OCI-LY7 (cell line): ENCODE data around the gene MOB3B. TPM values are rescaled to one million over a fixed set of nuclear protein-coding genes. Genes with fewer than 3 reads are reported as not detected.

Source experiments
- BruUV-seq: library from RNA; stranded (reverse); fragments of 400-500 nt; replicated peaks from 2 replicates; lab custom pipeline; 2021; lab: Mats Ljungman, UMichigan
- CTCF ChIA-PET: fragments of 300-600 bp; sonication (Branson Sonifier 250); formaldehyde crosslinking; loops from one replicate; lab custom pipeline; 2022; ENCODE audit warnings: antibody characterized with exemption; ENCODE audit not compliant: unreplicated experiment; lab: Charles Lee
- POLR2A ChIA-PET: fragments of 300-600 bp; sonication (Branson Sonifier 250); formaldehyde crosslinking; loops from one replicate; lab custom pipeline; 2022; ENCODE audit warnings: antibody characterized with exemption; lab: Charles Lee
- DNase-seq: peaks from one replicate; pipeline ENCODE4 v3.0.0-alpha.2; 2015; ENCODE audit warnings: low spot score
- H2AFZ ChIP-seq: fragments of 200-600 bp; sonication (generic), shearing (Covaris generic); 2 replicates; pipeline ENCODE4 v1.6.1; 2014; ENCODE audit warnings: mild to moderate bottlenecking, antibody characterized with exemption, low read length, moderate library complexity
- H3K27ac ChIP-seq: fragments of 200-600 bp; sonication (generic); 2 replicates; pipeline ENCODE4 v1.5.1; 2014; ENCODE audit warnings: mixed run types, low read depth, mild to moderate bottlenecking, moderate library complexity, low read length, inconsistent platforms; ENCODE audit not compliant: poor library complexity, severe bottlenecking
- H3K36me3 ChIP-seq: fragments of 200-600 bp; sonication (generic); 2 replicates; pipeline ENCODE4 v1.6.1; 2014; ENCODE audit warnings: mild to moderate bottlenecking, antibody characterized with exemption, low read length, moderate library complexity, mixed read lengths; ENCODE audit not compliant: insufficient read depth
- H3K4me1 ChIP-seq: fragments of 200-600 bp; sonication (generic); 2 replicates; pipeline ENCODE4 v1.5.1; 2014; ENCODE audit warnings: mild to moderate bottlenecking, low read length; ENCODE audit not compliant: insufficient read depth, poor library complexity, severe bottlenecking
- H3K4me2 ChIP-seq: fragments of 200-600 bp; sonication (generic); 2 replicates; pipeline ENCODE4 v1.6.1; 2014; ENCODE audit warnings: mild to moderate bottlenecking, low read length
- H3K4me3 ChIP-seq: fragments of 200-600 bp; sonication (generic); 2 replicates; pipeline ENCODE4 v1.5.1; 2014; ENCODE audit warnings: mild to moderate bottlenecking, low read depth, low read length; ENCODE audit not compliant: poor library complexity, severe bottlenecking
- H3K79me2 ChIP-seq: fragments of 200-600 bp; sonication (generic); 2 replicates; pipeline ENCODE4 v1.6.1; 2016; ENCODE audit warnings: low read depth, mild to moderate bottlenecking, low read length, moderate library complexity, mixed read lengths; ENCODE audit not compliant: insufficient read depth
- H3K9me2 ChIP-seq: fragments of 200-600 bp; sonication (generic); 2 replicates; pipeline ENCODE4 v1.6.1; 2016; ENCODE audit warnings: mild to moderate bottlenecking, low read length, mixed read lengths; ENCODE audit not compliant: insufficient read depth
- H3K9me3 ChIP-seq: fragments of 200-600 bp; sonication (generic); 2 replicates; pipeline ENCODE4 v1.6.1; 2014; ENCODE audit warnings: mild to moderate bottlenecking, mixed run types, low read length, mixed read lengths
- H4K20me1 ChIP-seq: fragments of 200-600 bp; sonication (generic); 2 replicates; pipeline ENCODE4 v1.6.1; 2014; ENCODE audit warnings: mild to moderate bottlenecking, antibody characterized with exemption, low read length, moderate library complexity, mixed read lengths; ENCODE audit not compliant: insufficient read depth
- CTCF ChIP-seq: fragments of 200-600 bp; sonication (generic); conservative IDR thresholded peaks from 2 replicates; pipeline ENCODE4 v1.5.1; 2014; ENCODE audit warnings: mild to moderate bottlenecking, antibody characterized with exemption, low read length, moderate library complexity, mixed read lengths
- EZH2phosphoT487 ChIP-seq: fragments of 200-600 bp; sonication (generic); IDR thresholded peaks from 2 replicates; pipeline ENCODE4 v1.6.1; 2018; ENCODE audit warnings: low read depth, borderline replicate concordance, mild to moderate bottlenecking, mixed run types, antibody characterized with exemption, low read length, moderate library complexity, mixed read lengths
- intact Hi-C: fragments of 100-400 bp; cut with micrococcal nuclease; formaldehyde crosslinking; loops from one replicate; pipeline ENCODE4 v1.10.0; 2022; ENCODE audit not compliant: unreplicated experiment
- total RNA-seq, 2 experiments: library from RNA; depleted of rRNA in 1 of 2; stranded (reverse); fragments of >200 nt in 1 of 2; shearing (Covaris generic) in 1 of 2; gene quantifications; 2 replicates each; pipeline ENCODE4 v1.2.3, GENCODE V29; 2014 to 2022

The MOB3B gene
- total RNA-seq, 2 experiments from 2014 or later, result 0.04 TPM; not detected in 1

- H3K27ac ChIP-seq, result no peak overlapping the region
- no peaks in the 10 kb centered on the region for H3K9me3 ChIP-seq
- DNase-seq, result no peak
- H3K4me1 ChIP-seq, result no peaks in the 10 kb centered on the region
- ChIA-PET CTCF (no interaction called here), POLR2A (no interaction called here)
- H3K36me3 ChIP-seq, result no peaks in the 10 kb centered on the region
- intact Hi-C loops, result no loop called here
- TF ChIP-seq CTCF, result no peak
- no peak for TF ChIP-seq EZH2phosphoT487
- H3K4me2 ChIP-seq, result no peak overlapping the region
- no TSS peak for BruUV-seq
- H3K9me2 ChIP-seq, result no peaks in the 10 kb centered on the region
- H3K79me2 ChIP-seq, result no peaks in the 10 kb centered on the region
- H4K20me1 ChIP-seq, result no peaks in the 10 kb centered on the region
- H3K4me3 ChIP-seq, result no peak overlapping the region
- H2AFZ ChIP-seq, result no peak overlapping the region
These were observed 66.8 kb downstream of the MOB3B start for GRCh38 chr9:27462846-27463245.

DNA sequence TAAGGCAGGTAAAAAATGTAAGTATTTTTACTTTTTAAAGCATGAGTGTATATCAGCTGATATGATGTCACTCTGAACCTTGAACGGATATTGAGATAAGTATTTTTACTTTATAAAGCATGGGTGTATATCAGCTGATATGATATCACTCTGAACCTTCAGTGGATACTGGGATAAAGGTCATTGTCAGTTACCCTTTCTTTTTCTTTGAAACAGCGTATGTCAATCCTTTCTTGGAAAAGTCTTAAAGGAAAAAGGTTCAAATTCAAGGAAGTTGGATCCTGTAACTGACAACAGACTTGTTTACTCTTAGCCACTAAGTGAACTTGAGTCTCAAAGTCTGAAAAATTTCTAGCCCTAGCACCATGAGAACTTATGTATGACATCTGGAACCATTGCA, 67.2 kb downstream of the MOB3B start:
- no peaks in the 10 kb centered on the region for H3K4me1 ChIP-seq
- H3K4me3 ChIP-seq, result no peak overlapping the region
- ChIA-PET POLR2A (interaction anchor here (0.6 kb wide), 1 partner anchor 8 kb away, joined by 3 read pairs; no protein-coding TSS in a partner anchor), CTCF (no interaction called here)
- intact Hi-C loops, result no loop called here
- no peaks in the 10 kb centered on the region for H3K36me3 ChIP-seq
- no peaks in the 10 kb centered on the region for H4K20me1 ChIP-seq
- no TSS peak for BruUV-seq
- H3K9me2 ChIP-seq, result no peaks in the 10 kb centered on the region
- no peaks in the 10 kb centered on the region for H3K9me3 ChIP-seq
- no peak overlapping the region for H3K4me2 ChIP-seq
- DNase-seq, result no peak
- H3K79me2 ChIP-seq, result no peaks in the 10 kb centered on the region
- H3K27ac ChIP-seq, result no peak overlapping the region
- TF ChIP-seq CTCF (no peak), EZH2phosphoT487 (no peak)
- H2AFZ ChIP-seq, result no peak overlapping the region

GRCh38 chr9:27460226-27461023, 69.2 kb downstream of the MOB3B start:
- ChIA-PET CTCF (no interaction called here), POLR2A (interaction anchor here (1.1 to 1.2 kb wide), 2 partner anchors 9 to 76 kb away, joined by 3 to 4 read pairs; no protein-coding TSS in a partner anchor)
- Histone ChIP-seq H3K4me1 (no peaks in the 10 kb centered on the region), H3K27ac (no peak overlapping the region), H3K4me3 (no peak overlapping the region), H3K79me2 (no peaks in the 10 kb centered on the region), H3K9me2 (no peaks in the 10 kb centered on the region), H2AFZ (no peak overlapping the region), H3K9me3 (no peaks in the 10 kb centered on the region), H4K20me1 (no peaks in the 10 kb centered on the region), H3K36me3 (no peaks in the 10 kb centered on the region), H3K4me2 (no peak overlapping the region)
- intact Hi-C loops, result no loop called here
- DNase-seq, result peak; percentile 1
- no peak for TF ChIP-seq CTCF
- TF ChIP-seq EZH2phosphoT487, result no peak
- BruUV-seq, result no TSS peak
